KBM-7 (cell line): Measurements from ENCODE around the gene IQCH.

ENCODE experiments used
- DNase-seq: peaks from one replicate; pipeline ENCODE4 v3.0.0-alpha.2; 2015
- in situ Hi-C: fragments of 300-500 bp; cut with MboI; formaldehyde crosslinking; loops from 2 replicates; pipeline ENCODE4 v1.14.3; 2020; ENCODE audit warnings: low sequenced_read_pairs, low pct_unique_long_range_greater_than_20kb, mixed read lengths

The IQCH gene

GRCh38 chr15:67509918-67510317, 255.3 kb downstream of the IQCH start:
- DNase-seq = peak; percentile 56
- in situ Hi-C loops = no loop called here

- DNase-seq = no peak
- in situ Hi-C loops = no loop called here
These were observed 256.1 kb downstream of the IQCH start for GRCh38 chr15:67510597-67511190.

- in situ Hi-C loops = no loop called here
- DNase-seq = no peak
These were observed 257.0 kb downstream of the IQCH start for GRCh38 chr15:67511606-67512005.

DNA sequence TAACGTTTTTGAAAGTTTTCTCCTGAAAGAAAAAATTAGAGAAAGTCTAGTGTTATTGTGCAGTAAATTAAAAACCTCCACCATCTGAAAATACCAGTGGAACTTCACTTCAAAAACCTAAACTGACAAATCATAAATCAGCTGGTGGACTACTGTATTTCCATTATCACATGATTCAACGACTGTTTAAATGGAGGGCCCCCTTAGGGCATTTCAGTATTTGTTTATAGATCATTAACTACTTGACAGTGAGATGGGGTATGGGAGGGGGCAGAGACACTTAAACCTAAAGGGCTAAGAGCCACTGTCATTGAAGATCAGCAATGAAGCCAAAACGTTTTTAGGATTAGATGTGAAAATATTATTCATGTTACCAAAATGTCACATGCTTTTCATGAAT, 257.6 kb downstream of the IQCH start:
- DNase-seq = no peak
- in situ Hi-C loops = no loop called here

DNA sequence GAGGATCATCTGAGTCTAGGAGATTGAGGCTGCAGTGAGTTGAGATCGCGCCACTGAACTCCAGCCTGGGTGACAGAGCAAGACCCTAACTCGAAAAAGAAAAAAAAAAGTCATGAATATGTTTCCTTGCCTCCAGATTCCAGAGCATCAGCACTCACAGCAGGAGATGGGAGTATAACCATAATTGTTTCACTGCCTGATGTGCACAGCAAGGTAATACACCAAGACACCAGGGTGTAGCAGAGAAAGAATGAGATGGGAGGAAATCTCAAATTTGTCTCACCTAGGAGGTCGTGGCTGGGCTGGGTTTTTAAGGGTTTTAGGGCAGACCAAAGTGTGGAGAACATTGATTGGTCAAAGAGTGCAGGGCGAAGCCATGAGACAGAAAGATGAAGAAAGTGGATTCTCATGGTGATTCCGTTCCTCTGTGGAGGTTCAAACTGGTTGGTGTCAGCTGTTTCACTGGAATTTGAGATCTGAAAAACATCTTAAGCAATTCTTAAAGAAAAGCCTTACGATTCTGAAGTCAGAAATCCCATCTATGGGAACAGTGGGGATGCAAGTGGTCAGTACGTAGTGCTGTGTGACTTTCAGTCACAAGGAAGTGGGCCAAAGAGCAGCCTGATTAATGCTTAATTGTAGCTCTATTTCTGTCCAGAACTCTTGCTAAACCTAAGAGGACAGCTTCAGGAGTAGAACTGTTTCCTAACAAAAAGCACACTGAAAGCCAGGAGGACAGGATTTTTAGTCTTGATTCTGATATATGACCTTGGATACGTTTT, 258.5 kb downstream of the IQCH start:
- DNase-seq = no peak
- in situ Hi-C loops = no loop called here

DNA sequence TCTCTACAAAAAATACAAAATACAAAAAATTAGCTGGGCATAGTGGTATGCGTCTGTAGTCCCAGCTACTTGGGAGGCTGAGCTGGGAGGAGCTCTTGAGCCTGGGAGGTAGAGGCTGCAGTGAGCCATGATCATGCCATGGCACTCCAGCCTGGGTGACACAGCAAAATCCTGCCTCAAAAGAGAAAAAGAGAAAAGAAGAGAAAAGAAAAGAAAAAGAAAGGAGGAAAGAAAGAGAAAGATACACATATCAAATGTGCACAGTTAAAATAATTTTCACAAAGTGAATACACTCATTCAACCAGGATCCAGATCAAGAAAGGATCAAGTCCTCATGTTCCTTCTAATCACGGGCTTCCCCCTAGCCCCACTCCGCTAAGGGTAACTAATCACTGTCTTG, 260.5 kb downstream of the IQCH start:
- in situ Hi-C loops = no loop called here
- no peak for DNase-seq

DNA sequence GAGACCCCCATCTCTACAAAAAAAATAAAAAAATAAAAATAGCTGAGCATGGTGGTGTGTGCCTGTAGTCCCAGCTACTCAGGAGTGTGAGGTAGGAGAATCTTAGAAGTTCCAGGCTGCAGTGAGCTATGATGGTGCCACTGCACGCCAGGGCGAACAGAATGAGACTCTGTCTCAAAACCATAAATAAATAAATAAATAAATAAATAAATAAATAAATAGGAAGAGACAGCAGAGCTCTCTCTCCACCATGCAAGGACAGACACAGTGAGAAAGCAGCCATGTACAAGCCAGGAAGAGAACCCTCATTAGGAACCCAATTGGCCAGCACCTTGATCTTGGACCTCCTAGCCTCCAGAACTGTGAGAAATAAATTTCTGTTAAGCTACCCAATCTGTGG, 261.0 kb downstream of the IQCH start:
- in situ Hi-C loops = no loop called here
- no peak for DNase-seq

GRCh38 chr15:67520321-67521028, 265.9 kb downstream of the IQCH start:
- no peak for DNase-seq
- in situ Hi-C loops = no loop called here

GRCh38 chr15:67521029-67521782, 266.6 kb downstream of the IQCH start, which contains the start of gene C15orf61:
TSS of gene C15orf61 (plus strand) at chr15:67521131. CDS start at chr15:67521249, 118 bp downstream.
- in situ Hi-C loops = no loop called here
- DNase-seq = peak; percentile 89

DNA sequence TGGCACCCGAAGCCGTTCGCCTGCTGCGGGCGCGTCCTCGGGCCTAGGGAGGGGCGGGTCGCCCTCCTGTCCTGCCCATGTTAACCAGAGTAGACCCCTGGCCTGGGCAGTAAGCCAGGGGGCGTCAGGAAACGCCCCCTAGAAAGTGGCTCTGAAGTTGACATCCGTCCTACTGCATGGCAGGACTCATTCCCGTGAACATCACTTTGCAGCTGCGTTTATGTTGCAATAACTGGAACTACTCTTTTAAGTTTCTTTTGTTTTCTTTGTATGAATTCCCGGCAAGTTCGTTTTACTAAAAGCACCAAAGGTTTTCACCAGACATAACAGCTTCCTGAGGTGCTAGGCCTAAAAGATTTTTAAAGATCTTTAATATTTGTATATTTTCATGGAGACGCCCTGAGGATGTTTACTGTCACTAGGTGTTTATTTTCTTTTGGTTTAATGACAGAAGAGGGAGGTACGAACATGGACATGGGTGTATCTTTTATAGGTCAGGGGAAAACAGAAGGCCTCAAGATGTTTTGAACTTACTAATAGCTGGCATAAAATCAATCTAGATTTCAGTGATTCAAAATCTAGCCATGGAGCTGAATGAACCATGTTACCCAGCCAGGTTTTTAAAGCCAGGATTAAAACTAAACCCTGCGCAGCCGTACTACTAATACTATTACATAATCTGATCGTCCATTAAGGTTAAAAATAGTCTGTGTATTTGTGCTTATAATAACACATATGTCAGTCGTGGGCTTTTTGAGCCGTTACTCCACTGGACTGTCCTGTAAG, 267.4 kb downstream of the IQCH start:
- peak; percentile 58 for DNase-seq
- in situ Hi-C loops = no loop called here

GRCh38 chr15:67523330-67523729, 268.7 kb downstream of the IQCH start:
- no peak for DNase-seq
- in situ Hi-C loops = no loop called here

- DNase-seq = no peak
- in situ Hi-C loops = no loop called here
These were observed 269.6 kb downstream of the IQCH start for GRCh38 chr15:67524235-67524634.

GRCh38 chr15:67528513-67528912, 273.9 kb downstream of the IQCH start:
- in situ Hi-C loops = no loop called here
- DNase-seq = no peak

- in situ Hi-C loops = no loop called here
- DNase-seq = no peak
These were observed 276.9 kb downstream of the IQCH start for GRCh38 chr15:67531379-67531914.

DNA sequence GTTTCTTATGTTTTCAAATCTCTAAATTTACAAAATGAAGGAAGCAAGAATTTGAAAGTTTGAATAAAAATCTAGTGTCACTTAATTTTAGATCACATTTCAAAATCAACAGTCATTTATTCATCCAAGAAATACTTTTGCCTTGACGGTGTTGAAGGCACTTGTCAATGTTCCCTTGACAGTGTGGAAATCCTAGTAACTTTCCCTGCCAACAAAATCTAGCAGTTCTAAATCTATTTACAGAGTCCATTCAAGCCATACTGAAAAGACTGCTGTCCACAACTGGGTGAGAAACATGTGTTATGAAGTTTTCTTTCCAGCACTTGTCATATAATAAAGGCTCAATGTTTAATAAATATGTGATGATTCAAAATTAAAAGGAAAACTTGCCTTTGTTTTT, 279.3 kb downstream of the IQCH start:
- in situ Hi-C loops = no loop called here
- no peak for DNase-seq

GRCh38 chr15:67534360-67534759, 279.8 kb downstream of the IQCH start:
- no peak for DNase-seq
- in situ Hi-C loops = no loop called here

GRCh38 chr15:67537771-67538170, 283.2 kb downstream of the IQCH start:
- no peak for DNase-seq
- in situ Hi-C loops = no loop called here

DNA sequence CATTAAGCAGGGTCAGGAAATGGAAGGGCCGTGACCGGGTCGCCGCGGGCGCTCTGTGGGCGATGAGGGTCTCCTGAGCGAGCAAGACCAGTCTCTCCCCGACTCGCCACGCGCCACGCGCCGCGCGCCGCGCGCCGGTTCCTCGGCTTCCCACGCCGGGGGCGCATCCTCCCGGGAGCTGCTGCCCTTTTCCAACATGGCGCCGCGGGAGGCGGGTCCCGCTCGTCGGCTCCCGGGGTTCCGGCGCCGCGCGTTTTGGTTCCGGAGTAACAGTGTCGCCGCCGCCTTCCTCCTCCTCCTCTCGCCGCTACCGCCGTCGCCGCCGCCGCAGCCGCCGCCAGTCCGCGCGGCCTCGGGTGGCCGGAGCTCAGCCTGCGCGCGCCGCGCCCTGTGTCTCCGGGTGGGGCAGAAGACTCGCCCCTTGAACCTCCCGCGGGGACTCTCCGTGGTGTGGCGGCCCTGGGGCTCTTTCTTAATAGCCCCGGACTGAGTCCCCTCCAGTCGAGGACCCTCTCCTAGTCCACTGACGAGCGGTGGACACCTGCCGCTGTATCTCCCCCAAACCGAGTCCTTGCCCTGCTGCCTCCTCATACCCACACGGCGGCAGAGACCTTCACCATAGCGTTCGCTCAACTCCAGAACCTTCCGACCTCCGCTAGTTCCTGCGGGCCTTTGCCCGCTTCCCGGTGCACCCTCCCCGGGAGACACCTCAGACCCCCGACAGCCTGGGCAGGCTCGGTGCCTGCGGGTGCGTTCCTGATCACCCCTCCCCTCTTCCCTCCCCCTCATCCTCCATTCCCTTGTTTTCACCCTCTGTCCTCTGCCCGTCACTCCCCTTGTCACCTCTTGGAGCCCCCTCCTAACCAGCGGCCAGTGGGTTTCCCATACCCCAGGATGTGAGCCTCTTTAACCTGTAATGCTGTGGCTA, 288.1 kb downstream of the IQCH start, which contains the start of gene MAP2K5:
Gene MAP2K5 (plus strand): TSS at position 284 of the 928 bp plus-strand sequence. CDS start 633 bp downstream, at position 917.
- in situ Hi-C loops = no loop called here

More for the DNA sequence above, 288.1 kb downstream of the IQCH start, which contains the start of gene MAP2K5:
- peak; percentile 94 for DNase-seq
